K562 (cell line): ENCODE measurements around the gene KCNQ2. TPM values are rescaled to one million over a fixed set of nuclear protein-coding genes. Genes with fewer than 3 reads are reported as not detected.

ENCODE experiments used
- ATAC-seq: fragments of 200-7000 bp; cut with Tn5 transposase; 3 replicates; pipeline ENCODE4 v1.9.1; 2020; ENCODE audit warnings: moderate library complexity
- BruUV-seq: library from RNA; stranded (reverse); fragments of 400-500 nt; replicated peaks from 2 replicates; lab custom pipeline; 2021; lab: Mats Ljungman, UMichigan
- CTCF ChIA-PET: fragments of 300-600 bp; formaldehyde crosslinking; extraction: SDS; loops from one replicate; lab custom pipeline; 2021; ENCODE audit warnings: low intra/inter-chr PET ratio; lab: Yijun Ruan, JAX
- POLR2A ChIA-PET: fragments of 300-600, 350-650 bp; sonication (Branson Sonifier 250); formaldehyde crosslinking; extraction: SDS; loops from one replicate; lab custom pipeline; 2021; ENCODE audit warnings: antibody characterized with exemption, inconsistent platforms; lab: Yijun Ruan, JAX
- DNase-seq, 4 experiments: peaks; one replicate each; pipeline versions ENCODE4 v3.0.0 to v3.0.0-alpha.2; 2011 to 2018; ENCODE audit warnings: low spot score in 3 of 4, mixed read lengths in 3 of 4; ENCODE audit errors: extremely low read depth in 1 of 4
- FAIRE-seq: peaks from 2 replicates; lab custom pipeline; 2011; peaks lifted over from hg19 to GRCh38; lab: Jason Lieb, UNC
- H2AFZ ChIP-seq: 2 replicates; pipeline ENCODE4 v1.6.0; 2011; ENCODE audit warnings: low read depth, low read length, control low read depth, inconsistent platforms
- H3K27ac ChIP-seq: fragments of 200-600 bp; 3 replicates; pipeline ENCODE4 v1.8.0; 2011; ENCODE audit warnings: low read depth, mild to moderate bottlenecking, control low read depth, inconsistent platforms, low read length, moderate library complexity, mixed read lengths; ENCODE audit errors: extremely low read depth
- H3K27me3 ChIP-seq, 2 experiments: fragments of 300-600 bp in 1 of 2; 2 replicates in 1 of 2; 3 replicates in 1 of 2; pipeline versions ENCODE4 v1.6.0 to v1.8.0; 2011; ENCODE audit warnings: inconsistent platforms in 2 of 2, low read length in 2 of 2, mild to moderate bottlenecking in 1 of 2, mixed read lengths in 1 of 2, moderate library complexity in 1 of 2; ENCODE audit not compliant: control insufficient read depth in 2 of 2, insufficient read depth in 2 of 2
- H3K36me3 ChIP-seq: fragments of 300-600 bp; 3 replicates; pipeline ENCODE4 v1.8.0; 2011; ENCODE audit warnings: mild to moderate bottlenecking, low read length, inconsistent platforms; ENCODE audit not compliant: control insufficient read depth, insufficient read depth
- H3K4me1 ChIP-seq, 2 experiments: fragments of 200-600 bp in 1 of 2; replicated peaks in 1 of 2; 2 replicates in 1 of 2; 3 replicates in 1 of 2; pipeline versions ENCODE4 v1.5.1 to v1.8.0; 2011; ENCODE audit warnings: inconsistent platforms in 2 of 2, low read length in 2 of 2, mild to moderate bottlenecking in 1 of 2, mixed read lengths in 1 of 2, moderate library complexity in 1 of 2; ENCODE audit not compliant: control insufficient read depth in 2 of 2, insufficient read depth in 2 of 2
- H3K4me2 ChIP-seq: 2 replicates; pipeline ENCODE4 v1.6.1; 2011; ENCODE audit warnings: low read length, control low read depth, inconsistent platforms, mixed read lengths; ENCODE audit not compliant: insufficient read depth
- H3K4me3 ChIP-seq: fragments of 200-600 bp; sonication (generic), shearing (Covaris generic); 2 replicates; pipeline ENCODE4 v1.5.1; 2016; ENCODE audit warnings: control low read depth, inconsistent platforms
- H3K79me2 ChIP-seq: fragments of 200-600 bp; 3 replicates; pipeline ENCODE4 v1.8.0; 2011; ENCODE audit warnings: low read length, inconsistent platforms; ENCODE audit not compliant: control insufficient read depth, insufficient read depth
- H3K9ac ChIP-seq, 2 experiments: 2 replicates each; pipeline versions ENCODE4 v1.6.0 to v1.6.1; 2011; ENCODE audit warnings: low read depth in 2 of 2, low read length in 2 of 2, control low read depth in 1 of 2, inconsistent platforms in 1 of 2, mild to moderate bottlenecking in 1 of 2, mixed read lengths in 1 of 2; ENCODE audit not compliant: insufficient read depth in 1 of 2
- H3K9me1 ChIP-seq: one replicate; pipeline ENCODE4 v1.6.0; 2011; ENCODE audit warnings: inconsistent platforms, mild to moderate bottlenecking, low read length, moderate library complexity; ENCODE audit not compliant: control insufficient read depth, insufficient read depth
- H3K9me3 ChIP-seq: replicated peaks from 2 replicates; pipeline ENCODE4 v1.5.1; 2011; ENCODE audit warnings: low read depth, low read length, inconsistent platforms; ENCODE audit not compliant: control insufficient read depth, insufficient read depth
- H4K20me1 ChIP-seq: replicated peaks from 2 replicates; pipeline ENCODE4 v1.6.1; 2011; ENCODE audit warnings: low read length, inconsistent platforms, mixed read lengths; ENCODE audit not compliant: control insufficient read depth, insufficient read depth
- ARID1B ChIP-seq: fragments of 450-650 bp; IDR thresholded peaks from 2 replicates; pipeline ENCODE4 v1.6.1; 2016; ENCODE audit warnings: antibody characterized with exemption, mild to moderate bottlenecking, inconsistent platforms
- E4F1 ChIP-seq: fragments of 250-450 bp; sonication (Bioruptor Pico); IDR thresholded peaks from 2 replicates; pipeline ENCODE4 v1.5.0; 2021; ENCODE audit warnings: mild to moderate bottlenecking, borderline replicate concordance
- ESRRA ChIP-seq: fragments of 450-650 bp; IDR thresholded peaks from 2 replicates; pipeline ENCODE4 v1.6.1; 2014; ENCODE audit warnings: low read depth, mild to moderate bottlenecking, moderate library complexity, borderline replicate concordance
- HES1 ChIP-seq: fragments of 450-650 bp; IDR thresholded peaks from 2 replicates; pipeline ENCODE4 v1.6.1; 2016; ENCODE audit warnings: low read depth, mild to moderate bottlenecking, moderate library complexity
- KHSRP ChIP-seq: fragments of 450-650 bp; IDR thresholded peaks from 2 replicates; pipeline ENCODE4 v1.6.1; 2017
- NR2C1 ChIP-seq, 2 experiments: fragments of 450-650 bp; IDR thresholded peaks; 2 replicates each; pipeline ENCODE4 v1.6.1; 2017; ENCODE audit warnings: mild to moderate bottlenecking in 2 of 2, antibody characterized with exemption in 1 of 2, inconsistent platforms in 1 of 2, missing compliant biosample characterization in 1 of 2, missing genetic modification characterization in 1 of 2
- TOE1 ChIP-seq, 2 experiments: fragments of 450-650 bp in 1 of 2; sonication (generic) in 1 of 2; formaldehyde crosslinking in 1 of 2; IDR thresholded peaks; 2 replicates each; pipeline versions ENCODE4 v1.7.1 to v1.8.0; 2016 to 2022; ENCODE audit warnings: borderline replicate concordance in 2 of 2, mild to moderate bottlenecking in 2 of 2, antibody characterized with exemption in 1 of 2, inconsistent platforms in 1 of 2, low read depth in 1 of 2, missing genetic modification reagents in 1 of 2, moderate library complexity in 1 of 2
- ZFX ChIP-seq: sonication (generic); formaldehyde crosslinking; IDR thresholded peaks from 2 replicates; pipeline ENCODE4 v1.8.0; 2022; ENCODE audit warnings: mild to moderate bottlenecking, missing genetic modification reagents, moderate library complexity
- ZNF224 ChIP-seq: sonication (generic); formaldehyde crosslinking; IDR thresholded peaks from 2 replicates; pipeline ENCODE4 v1.8.0; 2022; ENCODE audit warnings: mild to moderate bottlenecking, missing genetic modification reagents
- ZNF668 ChIP-seq: fragments of 250-450 bp; sonication (Bioruptor Pico); IDR thresholded peaks from 2 replicates; pipeline ENCODE4 v1.8.0; 2022; ENCODE audit warnings: mild to moderate bottlenecking, inconsistent platforms
- ZNF707 ChIP-seq: fragments of 250-450 bp; sonication (Bioruptor Pico); conservative IDR thresholded peaks from 2 replicates; pipeline ENCODE4 v1.8.0; 2022; ENCODE audit warnings: inconsistent platforms, mild to moderate bottlenecking, moderate library complexity
- WGBS: fragments of 100-300 bp; shearing (Covaris generic); methylation state at CpG from one replicate; pipeline ENCODE4 v1.1.6; 2016; ENCODE audit warnings: low coverage, mixed read lengths; ENCODE audit not compliant: insufficient coverage; ENCODE audit errors: missing lambda C conversion rate; 5-methylcytosine and 5-hydroxymethylcytosine counted together
- in situ Hi-C: fragments of 300-500 bp; cut with MboI; formaldehyde crosslinking; loops from 4 replicates; pipeline ENCODE4 v1.15.0; 2018; ENCODE audit warnings: inconsistent platforms, mixed read lengths
- intact Hi-C: fragments of 100-400 bp; cut with micrococcal nuclease; formaldehyde crosslinking; loops from 2 replicates; pipeline ENCODE4 v1.14.2; 2022
- polyA plus RNA-seq, 8 experiments: library from polyadenylated mRNA; depleted of rRNA in 4 of 8; stranded (reverse) in 5 of 8; unstranded in 3 of 8; fragments of >200 nt; fragmentation: Nextera tagmentation in 2 of 8; fragmentation: Illumina TruSeq in 1 of 8; extraction: Ambion mirVana in 2 of 8; extraction: Trizol in 1 of 8; gene quantifications; 2 replicates each; pipeline versions ENCODE4 v1.2.1 to v1.2.3, GENCODE V29; 2011 to 2014; ENCODE audit warnings: inconsistent platforms in 1 of 8, missing spikeins in 1 of 8
- total RNA-seq, 7 experiments: library from RNA; depleted of rRNA in 6 of 7; stranded (reverse); fragments of >200 nt in 6 of 7; fragmentation: Illumina TruSeq in 2 of 7; extraction: Trizol in 2 of 7; gene quantifications; 2 replicates each; pipeline versions ENCODE4 v1.2.1 to v1.2.3, GENCODE V29; 2011 to 2021; ENCODE audit warnings: low replicate concordance in 1 of 7

Gene KCNQ2
- total and polyA plus RNA-seq, 9 of the 15 experiments (the other 6 are each of a cell fraction or from before 2014, with no cell fraction given) = 0.13 to 0.16 TPM; not detected in 7

DNA sequence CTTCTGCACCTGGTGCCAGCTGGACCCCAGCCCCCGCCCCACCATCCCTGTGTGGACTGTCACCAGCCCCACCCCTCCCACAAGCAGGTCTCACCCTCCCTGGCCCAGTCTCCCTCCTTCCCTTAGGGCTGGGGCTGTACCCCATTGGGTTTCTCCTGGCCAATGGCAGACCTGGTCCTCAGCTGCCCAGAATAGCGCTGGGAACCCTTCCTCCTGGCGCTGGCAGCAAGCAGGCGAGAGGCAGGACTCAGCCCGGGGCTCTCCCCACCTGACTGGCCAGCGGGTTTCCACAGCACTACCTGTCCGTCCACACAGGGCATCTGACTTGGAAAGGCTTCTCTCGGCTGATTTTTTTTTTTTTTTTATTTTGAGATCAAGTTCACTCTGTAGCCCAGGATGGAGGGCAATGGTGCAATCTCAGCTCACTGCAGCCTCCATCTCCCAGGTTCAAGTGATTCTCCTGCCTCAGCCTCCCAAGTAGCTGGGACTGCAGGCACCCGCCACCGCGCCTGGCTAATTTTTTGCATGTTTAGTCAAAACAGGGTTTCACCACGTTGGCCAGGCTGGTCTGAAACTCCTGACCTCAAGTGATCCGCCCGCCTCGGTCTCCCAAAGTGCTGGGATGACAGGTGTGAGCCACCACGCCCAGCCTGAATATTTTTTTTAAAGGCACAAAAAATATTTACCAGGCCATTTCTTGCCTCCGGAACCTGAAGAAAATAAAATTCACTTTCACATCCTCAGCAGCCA, 89.7 kb downstream of the KCNQ2 start:
- ChIA-PET POLR2A (interaction anchor here (0.6 to 0.7 kb wide), 2 partner anchors 9 to 41 kb away, joined by 3 read pairs; no protein-coding TSS in a partner anchor), CTCF (interaction anchor here (0.6 to 2.2 kb wide), 4 partner anchors 73 to 199 kb away, joined by 3 to 10 read pairs (median 4); no protein-coding TSS in a partner anchor)
- H2AFZ ChIP-seq = no peak overlapping the region
- peaks cover 8% of the 10 kb centered on the region for H3K9me3 ChIP-seq
- under 1% methylated on average over 17 of the region's 17 CpGs for WGBS
- peaks cover 0 to 8% of the 10 kb centered on the region in 2 experiments; a peak in 2 of 5 replicates for H3K4me1 ChIP-seq
- no peaks in the 10 kb centered on the region for H3K36me3 ChIP-seq
- H3K9me1 ChIP-seq = no peaks in the 10 kb centered on the region
- FAIRE-seq (no peak), DNase-seq (no peak), ATAC-seq (no peak)
- in situ Hi-C loops = no loop called here
- no peaks in the 10 kb centered on the region for H3K79me2 ChIP-seq
- H3K4me3 ChIP-seq = no peak overlapping the region
- peaks cover 0 to 26% of the 10 kb centered on the region in 2 experiments; a peak in 2 of 5 replicates for H3K27me3 ChIP-seq
- no peak overlapping the region for H3K4me2 ChIP-seq
- TF ChIP-seq E4F1 (CRISPR knock-in tag) (no peak), KHSRP (no peak), ZNF668 (no peak), ESRRA (no peak), HES1 (no peak), ARID1B (no peak), ZNF224 (CRISPR knock-in tag) (no peak), TOE1 (IDR thresholded peaks at IDR 0.05; ENCODE audit: borderline replicate concordance) (no peak), TOE1 (CRISPR knock-in tag; IDR thresholded peaks at IDR 0.05; ENCODE audit: borderline replicate concordance, low read depth) (no peak), ZNF707 (no peak), NR2C1 (IDR thresholded peaks at IDR 0.05) (no peak), NR2C1 (tag; IDR thresholded peaks at IDR 0.05) (no peak), ZFX (CRISPR knock-in tag) (no peak)
- intact Hi-C loops = loop anchor here (5.0 kb wide), 2 partner anchors 160 to 200 kb away; no protein-coding TSS in a partner anchor
- no peak overlapping the region for H3K27ac ChIP-seq
- BruUV-seq = no TSS peak
- no peaks in the 10 kb centered on the region for H4K20me1 ChIP-seq
- H3K9ac ChIP-seq = no peak overlapping the region
